OCI-LY7 (cell line): ENCODE data around the gene LSR. TPM values are rescaled to one million over a fixed set of nuclear protein-coding genes. Genes with fewer than 3 reads are reported as not detected.
A peak's percentile ranks its signal among the peaks of the same experiment; 100 is the strongest.

Experiments
- BruUV-seq: library from RNA; stranded (reverse); fragments of 400-500 nt; replicated peaks from 2 replicates; lab custom pipeline; 2021; lab: Mats Ljungman, UMichigan
- CTCF ChIA-PET: fragments of 300-600 bp; sonication (Branson Sonifier 250); formaldehyde crosslinking; loops from one replicate; lab custom pipeline; 2022; ENCODE audit warnings: antibody characterized with exemption; ENCODE audit not compliant: unreplicated experiment; lab: Charles Lee
- POLR2A ChIA-PET: fragments of 300-600 bp; sonication (Branson Sonifier 250); formaldehyde crosslinking; loops from one replicate; lab custom pipeline; 2022; ENCODE audit warnings: antibody characterized with exemption; lab: Charles Lee
- DNase-seq: peaks from one replicate; pipeline ENCODE4 v3.0.0-alpha.2; 2015; ENCODE audit warnings: low spot score
- H2AFZ ChIP-seq: fragments of 200-600 bp; sonication (generic), shearing (Covaris generic); 2 replicates; pipeline ENCODE4 v1.6.1; 2014; ENCODE audit warnings: mild to moderate bottlenecking, antibody characterized with exemption, low read length, moderate library complexity
- H3K27ac ChIP-seq: fragments of 200-600 bp; sonication (generic); 2 replicates; pipeline ENCODE4 v1.5.1; 2014; ENCODE audit warnings: mixed run types, low read depth, mild to moderate bottlenecking, moderate library complexity, low read length, inconsistent platforms; ENCODE audit not compliant: poor library complexity, severe bottlenecking
- H3K36me3 ChIP-seq: fragments of 200-600 bp; sonication (generic); 2 replicates; pipeline ENCODE4 v1.6.1; 2014; ENCODE audit warnings: mild to moderate bottlenecking, antibody characterized with exemption, low read length, moderate library complexity, mixed read lengths; ENCODE audit not compliant: insufficient read depth
- H3K4me1 ChIP-seq: fragments of 200-600 bp; sonication (generic); 2 replicates; pipeline ENCODE4 v1.5.1; 2014; ENCODE audit warnings: mild to moderate bottlenecking, low read length; ENCODE audit not compliant: insufficient read depth, poor library complexity, severe bottlenecking
- H3K4me2 ChIP-seq: fragments of 200-600 bp; sonication (generic); 2 replicates; pipeline ENCODE4 v1.6.1; 2014; ENCODE audit warnings: mild to moderate bottlenecking, low read length
- H3K4me3 ChIP-seq: fragments of 200-600 bp; sonication (generic); 2 replicates; pipeline ENCODE4 v1.5.1; 2014; ENCODE audit warnings: mild to moderate bottlenecking, low read depth, low read length; ENCODE audit not compliant: poor library complexity, severe bottlenecking
- H3K79me2 ChIP-seq: fragments of 200-600 bp; sonication (generic); 2 replicates; pipeline ENCODE4 v1.6.1; 2016; ENCODE audit warnings: low read depth, mild to moderate bottlenecking, low read length, moderate library complexity, mixed read lengths; ENCODE audit not compliant: insufficient read depth
- H3K9me2 ChIP-seq: fragments of 200-600 bp; sonication (generic); 2 replicates; pipeline ENCODE4 v1.6.1; 2016; ENCODE audit warnings: mild to moderate bottlenecking, low read length, mixed read lengths; ENCODE audit not compliant: insufficient read depth
- H3K9me3 ChIP-seq: fragments of 200-600 bp; sonication (generic); 2 replicates; pipeline ENCODE4 v1.6.1; 2014; ENCODE audit warnings: mild to moderate bottlenecking, mixed run types, low read length, mixed read lengths
- H4K20me1 ChIP-seq: fragments of 200-600 bp; sonication (generic); 2 replicates; pipeline ENCODE4 v1.6.1; 2014; ENCODE audit warnings: mild to moderate bottlenecking, antibody characterized with exemption, low read length, moderate library complexity, mixed read lengths; ENCODE audit not compliant: insufficient read depth
- CTCF ChIP-seq: fragments of 200-600 bp; sonication (generic); conservative IDR thresholded peaks from 2 replicates; pipeline ENCODE4 v1.5.1; 2014; ENCODE audit warnings: mild to moderate bottlenecking, antibody characterized with exemption, low read length, moderate library complexity, mixed read lengths
- EZH2phosphoT487 ChIP-seq: fragments of 200-600 bp; sonication (generic); IDR thresholded peaks from 2 replicates; pipeline ENCODE4 v1.6.1; 2018; ENCODE audit warnings: low read depth, borderline replicate concordance, mild to moderate bottlenecking, mixed run types, antibody characterized with exemption, low read length, moderate library complexity, mixed read lengths
- intact Hi-C: fragments of 100-400 bp; cut with micrococcal nuclease; formaldehyde crosslinking; loops from one replicate; pipeline ENCODE4 v1.10.0; 2022; ENCODE audit not compliant: unreplicated experiment
- total RNA-seq, 2 experiments: library from RNA; depleted of rRNA in 1 of 2; stranded (reverse); fragments of >200 nt in 1 of 2; shearing (Covaris generic) in 1 of 2; gene quantifications; 2 replicates each; pipeline ENCODE4 v1.2.3, GENCODE V29; 2014 to 2022

The LSR gene
- total RNA-seq, 2 experiments from 2014 or later: 15.0 to 33.6 TPM

GRCh38 chr19:35296644-35297514, 48.1 kb downstream of the LSR start:
- Histone ChIP-seq H3K36me3 (0 out of 2 replicates have a peak, but pooled peaks cover 3% of the 10 kb centered on the region), H3K9me3 (no peaks in the 10 kb centered on the region), H3K79me2 (no peaks in the 10 kb centered on the region), H3K27ac (peak overlapping the region; percentile 88), H4K20me1 (no peaks in the 10 kb centered on the region), H3K4me1 (peaks cover 78% of the 10 kb centered on the region), H3K9me2 (no peaks in the 10 kb centered on the region), H2AFZ (no peak overlapping the region), H3K4me2 (peak overlapping the region; percentile 80), H3K4me3 (peak overlapping the region; percentile 63)
- DNase-seq: peak; percentile 72
- POLR2A ChIA-PET: interaction anchor here (0.7 to 1.6 kb wide), 3 partner anchors 9 to 211 kb away, joined by 3 to 9 read pairs (median 4); no protein-coding TSS in a partner anchor
- intact Hi-C loops: loop anchor here (1.0 to 5.0 kb wide), 4 partner anchors 24 to 85 kb away; no protein-coding TSS in a partner anchor
- no peak; the same call in 1 of the 2 replicates for TF ChIP-seq CTCF
- TF ChIP-seq EZH2phosphoT487: no peak
- BruUV-seq: TSS peak; percentile 75
- CTCF ChIA-PET: interaction anchor here (0.9 kb wide), 1 partner anchor 34 kb away, joined by 3 read pairs; no protein-coding TSS in a partner anchor

GRCh38 chr19:35297515-35297848, 48.7 kb downstream of the LSR start:
- H3K36me3 ChIP-seq: 0 out of 2 replicates have a peak, but pooled peaks cover 3% of the 10 kb centered on the region
- no peak for DNase-seq
- H3K4me3 ChIP-seq: no peak overlapping the region
- ChIA-PET CTCF (no interaction called here), POLR2A (no interaction called here)
- H3K9me2 ChIP-seq: no peaks in the 10 kb centered on the region
- H3K27ac ChIP-seq: peak overlapping the region; percentile 88
- H3K79me2 ChIP-seq: no peaks in the 10 kb centered on the region
- H3K4me1 ChIP-seq: peaks cover 72% of the 10 kb centered on the region
- H3K4me2 ChIP-seq: peak overlapping the region; percentile 80; the same call in 1 of the 2 replicates
- no TSS peak for BruUV-seq
- no peaks in the 10 kb centered on the region for H3K9me3 ChIP-seq
- H2AFZ ChIP-seq: no peak overlapping the region
- intact Hi-C loops: loop anchor here (2.0 to 5.0 kb wide), 3 partner anchors 23 to 85 kb away; no protein-coding TSS in a partner anchor
- TF ChIP-seq EZH2phosphoT487 (no peak), CTCF (no peak)
- H4K20me1 ChIP-seq: no peaks in the 10 kb centered on the region

- no peaks in the 10 kb centered on the region for H3K9me2 ChIP-seq
- TF ChIP-seq CTCF: no peak
- TF ChIP-seq EZH2phosphoT487: no peak
- H3K79me2 ChIP-seq: no peaks in the 10 kb centered on the region
- POLR2A ChIA-PET: no interaction called here
- H3K36me3 ChIP-seq: 0 out of 2 replicates have a peak, but pooled peaks cover 3% of the 10 kb centered on the region
- H3K4me3 ChIP-seq: no peak overlapping the region
- DNase-seq: no peak
- H3K9me3 ChIP-seq: no peaks in the 10 kb centered on the region
- peaks cover 67% of the 10 kb centered on the region for H3K4me1 ChIP-seq
- H2AFZ ChIP-seq: no peak overlapping the region
- H3K27ac ChIP-seq: peak overlapping the region; percentile 88
- CTCF ChIA-PET: no interaction called here
- intact Hi-C loops: loop anchor here (2.0 to 5.0 kb wide), 3 partner anchors 23 to 86 kb away; no protein-coding TSS in a partner anchor
- no peaks in the 10 kb centered on the region for H4K20me1 ChIP-seq
- BruUV-seq: no TSS peak
- no peak overlapping the region for H3K4me2 ChIP-seq
These were observed 49.1 kb downstream of the LSR start for GRCh38 chr19:35297922-35298321.
